ENCODE data around the gene ST6GALNAC1.
"Not testable (repeated sequence)": the region's sequence is repeated elsewhere in the genome, so short reads cannot be mapped to it uniquely, and the experiment has no call there.

Gene ST6GALNAC1

DNA sequence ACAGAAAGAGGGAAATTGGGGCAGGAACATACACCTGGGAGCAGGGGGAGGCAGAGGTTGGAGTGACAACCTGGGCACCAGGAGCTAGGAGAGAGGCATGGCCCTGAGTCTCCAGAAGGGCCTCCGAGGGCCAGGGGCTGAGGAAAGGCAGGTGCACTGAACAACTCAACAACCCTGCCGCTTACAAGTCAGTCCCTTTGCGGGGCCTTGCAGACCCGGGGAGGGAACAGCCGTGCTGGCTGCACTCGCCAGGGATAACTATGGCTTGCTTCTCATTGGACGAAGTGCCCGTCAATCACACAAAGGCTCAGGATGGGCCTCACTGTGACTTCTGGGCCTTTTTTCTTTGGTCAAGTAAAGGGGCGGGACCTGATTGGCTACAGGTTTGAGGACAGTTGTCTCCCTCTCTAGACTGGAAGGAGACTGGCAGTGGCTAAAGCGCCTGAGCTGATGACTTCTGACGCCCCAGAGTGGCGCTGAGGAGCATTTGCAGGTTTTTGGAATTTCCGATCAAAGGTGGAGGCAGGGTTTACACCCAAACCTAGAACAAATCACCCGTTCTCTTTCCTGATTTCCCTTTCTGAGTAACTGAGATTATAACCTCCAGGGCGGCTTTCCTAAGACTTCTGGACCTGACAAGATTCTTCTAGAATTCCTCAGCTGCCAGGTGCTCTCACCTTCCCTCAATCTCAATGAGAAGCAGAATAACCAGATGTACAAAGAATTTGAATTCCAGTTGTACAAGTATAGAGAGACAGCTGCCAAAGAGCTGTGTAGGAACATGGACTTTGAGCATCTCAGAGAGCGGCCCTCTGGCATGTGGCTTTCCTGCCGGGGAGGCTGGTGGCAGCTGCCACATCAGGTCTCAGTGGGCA lies 30.3 kb downstream of the ST6GALNAC1 start:
- DNase-seq (ENCODE audit: low read depth, low spot score) = no peak

DNA sequence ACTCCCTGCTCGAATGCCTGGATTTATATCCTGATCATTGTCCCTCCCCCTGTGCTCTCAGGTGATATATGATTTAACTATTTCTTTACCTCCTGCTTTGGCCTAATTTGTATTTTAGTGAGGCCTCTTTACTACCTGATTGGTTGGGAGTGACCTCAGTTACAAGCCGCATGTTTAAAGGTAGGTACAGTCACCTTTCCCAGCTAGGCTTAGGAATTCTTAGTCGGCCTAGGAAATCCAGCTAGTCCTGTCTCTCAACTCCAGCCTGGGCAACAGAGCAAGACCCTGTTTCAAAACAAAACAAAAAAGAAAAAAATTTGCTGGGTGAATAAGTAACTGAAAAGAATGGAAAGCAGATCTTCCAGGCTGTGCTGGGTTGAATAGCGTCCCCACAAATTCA lies 31.1 kb downstream of the ST6GALNAC1 start:
- no peak for DNase-seq (ENCODE audit: low read depth, low spot score)

DNA sequence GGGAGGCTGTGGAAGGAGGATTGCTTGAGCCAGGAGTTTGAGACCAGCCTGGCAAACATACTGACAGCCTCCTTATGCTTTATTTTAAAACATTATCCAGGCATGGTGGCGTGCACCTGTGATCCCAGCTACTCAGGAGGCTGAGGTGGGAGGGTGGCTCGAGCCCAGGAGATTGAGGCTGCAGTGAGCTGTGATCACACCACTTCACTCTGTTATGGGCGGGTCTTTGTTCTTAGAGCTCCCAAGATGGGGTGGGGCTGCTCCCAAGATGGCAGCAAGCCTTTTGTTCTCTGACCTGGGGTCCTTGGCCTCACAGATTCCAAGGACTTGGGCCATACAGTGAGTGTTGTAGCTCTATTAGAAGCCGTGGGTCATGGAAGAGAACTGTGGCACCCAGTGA lies 31.8 kb downstream of the ST6GALNAC1 start:
- no peak for DNase-seq (ENCODE audit: low read depth, low spot score)

DNA sequence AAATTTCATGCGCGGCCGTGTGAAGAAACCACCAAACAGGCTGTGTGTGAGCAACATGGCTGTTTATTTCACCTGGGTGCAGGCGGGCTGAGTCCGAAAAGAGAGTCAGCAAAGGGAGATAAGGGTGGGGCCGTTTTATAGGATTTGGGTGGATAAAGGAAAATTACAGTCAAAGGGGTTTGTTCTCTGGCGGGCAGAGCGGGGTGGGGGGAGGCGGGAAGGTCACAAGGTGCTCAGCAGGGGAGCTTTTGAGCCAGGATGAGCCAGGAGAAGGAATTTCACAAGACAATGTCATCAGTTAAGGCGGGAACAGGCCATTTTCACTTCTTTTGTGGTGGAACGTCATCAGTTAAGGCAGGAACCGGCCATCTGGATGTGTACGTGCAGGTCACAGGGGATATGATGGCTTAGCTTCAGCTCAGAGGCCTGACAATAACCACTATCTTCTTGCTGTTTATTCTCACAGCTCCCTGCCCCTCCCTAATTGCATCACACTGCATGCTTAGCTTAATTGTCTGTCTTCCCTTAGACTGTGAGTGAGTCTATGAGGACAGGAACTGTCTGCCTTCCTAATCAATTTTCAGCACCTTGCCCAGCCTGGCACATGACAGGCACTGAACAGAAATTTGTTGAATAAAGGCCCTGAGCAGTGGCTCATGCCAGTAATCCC lies 32.3 kb downstream of the ST6GALNAC1 start:
- not testable (repeated sequence) for DNase-seq (ENCODE audit: low read depth, low spot score)

DNA sequence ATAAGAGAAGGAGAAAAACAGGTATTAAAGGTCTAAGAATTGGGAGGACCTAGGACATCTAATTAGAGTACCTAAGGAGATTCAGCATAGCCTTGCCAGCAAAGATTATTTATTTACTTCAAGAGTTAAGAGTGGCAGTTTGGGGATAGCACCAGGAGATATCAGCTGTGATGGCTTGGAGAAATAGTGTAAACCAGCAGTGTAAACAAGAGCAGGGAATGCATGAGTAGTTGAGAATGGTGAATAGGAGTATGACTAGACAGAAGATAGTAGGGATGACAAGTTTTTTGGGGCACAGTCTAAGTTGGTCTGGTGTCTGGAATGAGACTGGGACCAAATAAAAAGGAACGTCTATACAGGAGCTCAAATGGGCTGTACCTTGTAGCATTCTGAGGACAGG lies 36.9 kb downstream of the ST6GALNAC1 start:
- DNase-seq (ENCODE audit: low read depth, low spot score) = not testable (repeated sequence)

DNA sequence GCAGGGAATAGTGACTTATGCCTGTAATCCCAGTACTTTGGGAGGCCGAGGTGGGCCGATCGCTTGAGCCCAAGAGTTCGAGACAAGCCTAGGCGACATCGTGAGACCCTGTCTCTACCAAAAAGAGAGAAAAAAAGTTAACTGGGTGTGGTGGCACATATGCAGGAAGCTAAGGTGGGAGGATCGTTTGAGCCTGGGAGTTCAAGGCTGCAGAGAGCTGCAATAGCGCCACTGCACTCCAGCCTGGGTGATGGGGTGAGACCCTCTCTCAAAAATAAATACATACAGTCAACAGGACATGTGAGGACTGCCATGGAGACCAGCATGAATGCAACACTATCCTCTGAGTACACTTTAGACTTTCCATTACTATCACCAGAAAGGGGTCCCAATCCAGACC lies 42.5 kb downstream of the ST6GALNAC1 start:
- DNase-seq (ENCODE audit: low read depth, low spot score) = no peak

DNA sequence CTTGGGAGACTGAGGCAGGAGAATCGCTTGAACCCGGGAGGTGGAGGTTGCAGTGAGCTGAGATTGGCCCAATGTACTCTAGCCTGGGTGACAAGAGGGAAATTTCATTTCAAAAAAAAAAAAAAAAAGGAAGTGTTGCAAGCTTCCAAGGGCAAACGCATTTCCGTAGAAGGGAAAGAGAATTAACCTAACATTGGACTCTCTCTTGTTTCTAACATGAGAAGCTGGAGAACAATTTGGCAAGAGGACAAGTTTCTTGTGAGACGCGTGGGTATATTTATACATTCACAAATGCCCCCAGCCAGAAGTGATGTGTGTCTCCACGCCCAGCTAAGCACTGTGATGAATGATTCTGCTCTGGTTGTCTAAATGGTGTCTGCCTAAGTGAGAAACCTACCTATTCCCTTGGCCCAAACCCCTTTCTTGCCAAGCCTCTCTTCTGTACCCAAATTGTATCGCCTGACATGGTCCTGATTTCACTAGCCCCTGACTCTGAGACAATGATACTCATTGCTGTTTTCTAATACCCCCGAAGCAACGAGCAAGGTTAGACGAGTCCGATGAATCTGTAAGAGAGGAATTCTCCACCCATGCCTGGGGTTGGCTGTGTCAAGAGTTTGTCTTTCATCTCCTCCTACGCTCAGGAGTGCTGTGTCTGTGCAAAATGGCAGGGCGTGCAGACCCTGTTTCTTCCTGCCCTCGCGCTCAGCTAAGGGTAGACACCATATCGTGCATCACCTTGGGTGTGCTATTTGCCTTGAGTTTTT lies 43.7 kb downstream of the ST6GALNAC1 start:
- no peak for DNase-seq (ENCODE audit: low read depth, low spot score)

DNA sequence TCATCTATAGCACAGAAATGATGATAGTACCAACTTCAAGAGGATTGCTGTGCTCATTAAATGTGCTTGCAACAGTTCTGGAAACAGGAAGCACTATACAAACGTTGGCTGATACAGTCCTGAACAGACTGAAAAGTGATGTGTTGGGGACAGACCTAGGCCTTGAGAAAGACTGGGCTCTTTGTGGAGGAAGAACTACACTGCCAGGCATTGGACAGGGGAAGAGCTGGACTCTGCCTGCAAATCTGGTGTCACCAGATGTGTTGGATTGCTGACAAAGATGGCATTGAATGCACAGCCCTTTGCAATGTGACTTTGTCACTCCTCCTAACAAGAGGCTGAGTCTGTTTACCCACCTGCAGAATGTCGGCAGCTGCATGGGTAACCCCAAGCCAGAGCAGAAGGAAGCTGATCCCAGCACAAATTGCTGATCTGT lies 45.5 kb downstream of the ST6GALNAC1 start:
- DNase-seq (ENCODE audit: low read depth, low spot score) = no peak

DNA sequence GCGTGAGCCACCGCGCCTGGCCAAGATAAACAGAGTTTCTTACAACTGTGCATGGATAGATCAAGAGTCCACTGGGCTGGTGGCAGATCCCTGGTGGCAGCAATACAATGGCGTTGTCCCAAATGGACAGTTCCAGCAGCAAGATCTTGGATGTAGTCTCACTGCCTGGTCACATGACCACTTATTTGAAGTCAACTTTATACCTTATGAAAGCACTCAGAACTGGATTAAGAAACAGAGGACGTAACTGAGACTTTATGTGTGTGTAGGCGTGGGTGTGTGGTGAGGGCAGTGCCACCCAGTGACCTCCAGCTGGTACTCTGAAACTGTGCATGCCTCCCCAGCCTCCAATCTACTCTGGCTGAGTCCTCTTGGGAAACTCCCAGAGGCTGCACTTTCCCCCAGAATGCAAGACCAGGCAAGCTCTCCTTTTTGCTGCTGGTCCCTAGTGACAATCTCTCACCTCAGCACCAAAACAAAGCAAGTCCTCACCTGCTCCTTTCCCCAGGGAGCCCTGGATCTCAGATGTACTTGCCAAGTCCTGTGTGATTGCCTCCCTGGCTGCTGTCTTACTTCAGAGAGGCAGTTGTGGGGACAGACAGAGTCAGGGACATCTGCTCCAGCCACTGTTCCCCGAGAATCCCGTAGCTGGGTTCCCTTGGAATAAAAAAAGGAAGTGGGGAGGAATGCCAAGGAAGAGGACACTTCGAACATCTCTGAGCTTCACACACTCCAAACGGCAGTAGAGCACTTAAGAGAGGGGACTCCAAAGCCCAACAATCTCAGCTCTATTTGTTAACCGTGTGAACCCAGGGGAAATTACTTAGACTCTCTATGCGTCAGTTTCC lies 46.2 kb downstream of the ST6GALNAC1 start:
- no peak for DNase-seq (ENCODE audit: low read depth, low spot score)

DNA sequence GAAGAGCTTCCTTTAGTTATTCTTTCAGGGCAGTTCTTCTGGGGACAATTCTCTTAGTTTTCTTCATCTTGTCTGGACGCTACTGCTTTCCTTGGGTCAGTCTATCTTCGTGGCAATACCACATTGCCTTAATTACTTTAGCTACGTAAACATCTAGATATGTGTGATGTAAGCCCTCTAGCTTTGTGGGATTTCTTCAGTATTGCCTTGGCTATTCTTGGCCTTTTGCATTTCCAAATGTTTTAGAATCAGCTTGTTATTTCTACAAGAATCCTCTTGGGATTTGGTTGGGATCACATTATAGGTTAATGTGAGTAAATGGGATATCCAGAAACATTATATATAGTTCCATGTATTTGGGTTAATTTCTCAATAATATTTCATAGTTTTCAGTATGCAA lies 48.9 kb downstream of the ST6GALNAC1 start:
- no peak for DNase-seq (ENCODE audit: low read depth, low spot score)

DNA sequence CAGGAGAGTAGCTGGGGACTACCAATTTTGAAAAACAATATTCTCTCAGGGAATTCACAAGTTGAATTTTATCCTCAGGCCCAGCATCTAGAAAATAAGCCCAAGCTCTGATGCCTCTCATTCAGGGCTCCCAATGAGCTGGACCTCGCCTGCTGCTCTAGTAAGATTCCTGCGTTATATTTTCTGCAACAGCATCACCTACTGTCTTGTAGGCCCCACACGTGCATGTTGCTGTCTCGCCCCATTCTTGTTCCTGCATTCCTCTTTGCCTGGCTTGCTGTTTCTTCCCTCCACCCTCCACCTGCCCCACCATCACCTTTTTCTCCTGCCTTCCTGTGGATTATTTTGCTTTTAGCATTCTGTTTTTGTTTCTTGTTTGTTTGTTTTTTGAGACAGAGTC lies 49.6 kb downstream of the ST6GALNAC1 start:
- DNase-seq (ENCODE audit: low read depth, low spot score) = no peak

DNA sequence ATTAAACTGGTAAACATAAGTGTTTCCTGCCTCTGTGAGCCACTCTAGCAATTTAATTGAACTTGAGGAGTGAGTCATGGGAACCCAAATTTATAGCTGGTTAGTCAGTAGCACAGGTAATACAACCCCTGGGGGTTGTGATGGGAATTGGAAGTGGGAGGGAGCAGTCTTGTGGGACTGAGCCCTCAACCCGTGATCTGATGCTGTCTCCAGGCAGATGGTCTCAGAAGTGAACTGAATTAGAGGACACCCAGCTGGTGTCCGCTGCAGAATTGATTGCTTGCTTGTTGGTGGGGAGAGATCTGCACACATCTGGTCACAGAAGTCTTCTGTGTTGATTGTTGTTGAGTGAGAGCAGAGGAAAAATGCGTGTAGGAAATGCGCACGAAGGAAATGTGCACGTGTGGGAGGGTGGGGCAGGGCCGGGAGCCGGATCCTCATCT lies 50.2 kb downstream of the ST6GALNAC1 start:
- DNase-seq (ENCODE audit: low read depth, low spot score) = no peak

DNA sequence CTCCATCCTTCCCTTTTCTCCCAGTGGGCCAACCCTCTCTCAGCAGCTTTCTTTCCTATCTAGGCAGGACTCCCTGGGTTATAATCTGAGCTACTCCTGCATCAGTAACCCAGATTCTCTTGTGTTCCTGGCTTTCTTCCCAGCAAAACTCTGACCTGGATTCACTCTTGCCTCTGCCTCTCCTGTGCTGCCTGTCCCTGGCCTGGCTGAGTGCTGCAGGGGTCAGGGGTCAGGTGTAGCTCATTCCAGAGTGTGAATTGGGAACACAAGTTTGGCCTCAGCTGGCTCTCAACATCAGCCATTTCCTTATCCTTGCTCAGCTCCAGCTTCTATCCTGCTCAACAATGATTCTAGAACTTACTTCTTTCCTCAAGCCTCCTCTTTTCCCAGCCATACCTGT lies 55.4 kb downstream of the ST6GALNAC1 start:
- DNase-seq (ENCODE audit: low read depth, low spot score) = no peak

DNA sequence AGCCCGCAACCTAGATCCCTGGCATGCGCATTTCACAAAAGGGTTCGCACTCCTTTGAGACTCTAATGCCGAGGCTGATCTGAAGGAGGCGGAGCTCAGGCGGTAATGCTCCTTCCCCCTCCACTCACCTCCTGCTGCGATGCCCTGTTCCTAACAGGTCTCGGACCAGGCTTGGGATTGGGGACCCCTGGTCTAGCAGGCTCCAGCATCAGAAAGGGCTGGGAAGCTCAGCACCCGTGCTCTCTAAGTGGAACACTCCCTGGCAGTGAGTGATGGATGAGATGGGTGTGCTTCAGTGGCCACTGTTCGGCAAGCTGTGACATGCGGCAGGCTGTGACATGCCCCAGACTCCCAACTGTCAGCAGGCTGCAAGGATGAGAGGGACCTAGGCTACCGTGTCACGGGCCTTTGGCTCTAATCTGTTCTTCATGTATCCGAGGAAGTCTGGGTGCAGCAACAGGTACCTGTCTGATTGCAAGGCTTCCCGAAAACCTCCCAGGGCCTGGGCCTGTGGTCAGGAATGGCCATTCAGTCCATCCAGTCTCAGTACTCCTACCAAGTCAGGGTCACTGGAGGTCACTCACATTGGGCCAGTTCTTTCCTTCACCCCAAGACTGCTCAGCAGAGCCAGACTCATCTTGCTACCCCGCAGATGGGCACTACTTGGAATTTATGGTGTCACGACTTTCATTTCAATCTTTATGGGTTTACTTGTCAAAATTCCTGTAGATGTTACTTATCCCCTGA lies 56.6 kb downstream of the ST6GALNAC1 start:
- DNase-seq (ENCODE audit: low read depth, low spot score) = no peak

DNA sequence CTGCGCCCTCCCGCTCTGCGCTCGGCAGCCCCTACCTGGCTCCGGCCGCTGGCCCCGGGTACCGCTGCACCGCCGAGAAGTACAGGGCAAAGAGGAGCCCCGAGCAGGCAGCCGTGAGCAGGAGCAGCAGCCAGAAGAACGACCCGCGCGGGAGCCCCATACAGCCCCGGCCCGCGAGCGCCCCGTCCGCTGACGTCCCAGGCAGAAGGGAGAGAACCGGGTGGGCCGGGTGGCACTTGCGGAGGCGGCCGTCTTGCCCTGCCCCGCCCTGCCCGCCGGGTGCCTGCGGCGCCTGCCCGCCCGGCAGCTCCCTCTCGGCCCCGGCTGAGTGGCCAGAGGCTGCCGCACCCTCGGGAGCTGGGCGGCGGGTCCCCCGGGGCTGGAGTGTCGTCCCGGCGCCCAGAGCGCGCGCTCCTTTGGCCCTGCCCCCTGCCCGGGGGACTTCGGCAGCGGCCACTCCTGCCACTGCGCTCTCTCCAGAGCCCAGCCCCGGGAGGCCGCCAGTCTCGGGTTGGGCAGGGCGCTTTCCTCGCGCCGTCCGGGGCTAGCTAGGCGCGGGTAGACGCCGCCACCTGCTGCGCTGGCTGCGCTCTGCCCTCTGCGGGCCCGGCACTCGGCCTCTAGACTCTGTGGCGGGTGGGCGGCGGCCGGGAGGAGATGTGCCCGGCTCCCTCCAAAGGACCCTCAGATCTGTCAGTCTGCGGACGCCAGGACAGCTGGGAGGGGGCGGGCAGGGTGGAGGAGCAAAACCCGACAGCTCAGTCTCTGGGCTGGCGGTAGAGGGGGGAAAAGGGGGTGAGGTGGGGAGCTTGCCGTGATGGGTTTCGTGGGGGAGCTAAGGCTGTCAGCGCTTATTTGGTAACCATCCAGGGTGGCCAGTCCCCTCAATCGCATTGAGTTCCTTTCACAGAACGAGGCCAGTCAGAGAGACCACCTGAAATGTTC lies 57.6 kb downstream of the ST6GALNAC1 start, which contains the start of gene ST6GALNAC2:
Gene ST6GALNAC2 (minus strand): TSS at position 212 of the 945 bp plus-strand sequence. CDS start 52 bp downstream, at position 160.
- no peak for DNase-seq (ENCODE audit: low read depth, low spot score)

DNA sequence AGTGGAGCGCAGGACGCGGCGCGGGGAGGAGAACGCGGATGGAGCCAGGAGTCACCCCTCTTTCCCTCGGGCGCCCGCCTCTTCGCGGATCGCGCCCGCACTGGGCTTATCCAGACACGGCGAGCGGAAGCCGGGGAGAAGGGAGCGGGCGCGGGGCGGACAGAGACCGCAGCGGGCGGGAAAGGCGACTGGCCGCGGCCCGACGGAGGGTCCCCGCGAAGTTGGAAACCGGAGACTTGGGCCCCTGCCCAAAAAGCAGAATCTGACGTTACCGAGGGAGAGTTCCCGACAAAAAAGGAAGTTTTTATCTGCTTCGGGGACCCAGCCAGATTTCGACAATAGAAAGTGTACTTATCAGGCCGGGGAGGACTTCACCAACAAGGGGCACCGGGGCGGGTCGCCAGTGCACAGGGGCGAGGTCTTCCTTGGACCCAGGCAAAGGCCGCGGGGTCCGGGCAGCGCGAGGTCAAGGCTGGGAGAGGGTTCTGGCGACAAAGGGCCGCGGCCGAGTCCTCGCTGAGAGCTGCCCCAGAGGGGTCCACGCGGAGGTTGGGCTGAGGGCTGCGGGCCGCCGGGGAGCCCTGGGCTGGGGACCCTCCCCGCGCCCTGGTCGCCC lies 58.4 kb downstream of the ST6GALNAC1 start:
- no peak for DNase-seq (ENCODE audit: low read depth, low spot score)

DNA sequence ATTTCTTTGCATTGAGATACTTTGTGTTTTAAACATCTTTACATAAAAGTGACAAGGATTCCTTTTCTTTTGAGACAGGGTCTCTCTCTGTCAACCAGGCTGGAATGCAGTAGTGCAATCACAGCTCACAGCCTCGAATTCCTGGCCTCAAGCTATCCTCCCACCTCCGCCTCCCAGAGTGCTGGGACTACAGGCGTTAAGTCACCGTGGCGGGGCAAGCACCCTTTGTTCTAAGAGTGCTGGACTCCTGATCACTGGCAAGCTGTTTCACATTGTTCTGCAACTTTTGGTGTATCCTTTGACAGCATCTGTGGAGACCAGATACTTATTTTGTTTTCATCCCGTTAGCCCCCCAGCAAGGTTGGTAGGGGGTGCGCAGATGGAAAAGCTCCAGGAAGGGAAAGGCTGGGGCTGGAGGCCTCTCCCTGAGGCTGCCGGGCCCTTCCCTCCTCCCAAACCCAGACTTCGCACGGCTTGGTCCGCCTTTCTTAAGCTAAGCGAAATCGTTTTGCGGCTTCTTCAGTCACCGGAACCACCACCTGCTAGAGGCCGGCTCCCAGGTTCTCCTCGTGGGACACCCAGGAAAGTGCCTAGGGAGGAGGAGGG lies 59.0 kb downstream of the ST6GALNAC1 start:
- DNase-seq (ENCODE audit: low read depth, low spot score) = no peak

DNA sequence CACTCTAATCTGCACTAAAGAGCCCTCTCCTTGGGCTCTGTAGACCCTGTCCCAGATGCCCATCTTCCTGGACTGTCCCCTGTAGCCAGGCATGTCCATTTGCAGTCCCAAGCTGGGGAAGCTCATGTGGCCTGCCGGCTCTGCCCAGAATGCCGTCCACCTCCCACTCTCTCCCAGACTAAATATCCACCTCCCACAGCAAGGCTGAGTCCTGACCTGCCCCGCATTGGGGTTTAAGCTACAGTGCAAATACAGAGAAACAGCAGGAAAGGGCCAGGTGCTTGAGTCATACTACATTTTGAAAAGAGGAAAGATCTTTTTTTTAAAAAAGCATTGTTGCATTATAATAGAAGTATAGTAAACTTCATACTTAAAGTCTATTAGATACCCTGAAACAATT lies 60.9 kb downstream of the ST6GALNAC1 start:
- DNase-seq (ENCODE audit: low read depth, low spot score) = no peak
